Liver (tissue), 9 donors: ENCODE results near the gene H1-8. TPM values are rescaled to one million over a fixed set of nuclear protein-coding genes. Genes with fewer than 3 reads are reported as not detected.

ENCODE experiments used
- DNase-seq: peaks from one replicate; pipeline ENCODE4 v3.0.0-alpha.2; 2017; ENCODE audit warnings: low spot score
- H3K27ac ChIP-seq, 2 donors: one replicate each; pipeline ENCODE4 v1.7.0; 2013; ENCODE audit warnings: inconsistent platforms in 2 of 2, low read length in 2 of 2, control low read depth in 1 of 2, low read depth in 1 of 2, mild to moderate bottlenecking in 1 of 2
- H3K27me3 ChIP-seq, 4 donors: one replicate each; pipeline versions ENCODE4 v1.6.1 to v1.7.0; 2013; ENCODE audit warnings: low read length in 3 of 4, inconsistent platforms in 1 of 4, mild to moderate bottlenecking in 1 of 4, moderate library complexity in 1 of 4; ENCODE audit not compliant: control insufficient read depth in 4 of 4, insufficient read depth in 4 of 4
- H3K36me3 ChIP-seq, 4 donors: one replicate each; pipeline versions ENCODE4 v1.6.1 to v1.7.0; 2013; ENCODE audit warnings: low read length in 3 of 4, mild to moderate bottlenecking in 3 of 4, low read depth in 1 of 4, moderate library complexity in 1 of 4; ENCODE audit not compliant: control insufficient read depth in 4 of 4, insufficient read depth in 3 of 4
- H3K4me1 ChIP-seq, 4 donors: one replicate each; pipeline versions ENCODE4 v1.6.1 to v1.7.0; 2013; ENCODE audit warnings: low read length in 3 of 4, mild to moderate bottlenecking in 3 of 4, moderate library complexity in 1 of 4; ENCODE audit not compliant: control insufficient read depth in 4 of 4, insufficient read depth in 4 of 4
- H3K4me3 ChIP-seq, 3 donors: one replicate each; pipeline versions ENCODE4 v1.6.1 to v1.7.0; 2013; ENCODE audit warnings: low read length in 3 of 3, control low read depth in 1 of 3, low read depth in 1 of 3, mild to moderate bottlenecking in 1 of 3
- H3K9ac ChIP-seq, 2 donors: one replicate each; pipeline ENCODE4 v1.7.0; 2013; ENCODE audit warnings: low read length in 2 of 2, mild to moderate bottlenecking in 2 of 2, moderate library complexity in 2 of 2, control low read depth in 1 of 2, low read depth in 1 of 2
- H3K9me3 ChIP-seq, 4 donors: one replicate each; pipeline versions ENCODE4 v1.6.1 to v1.7.0; 2013; ENCODE audit warnings: low read length in 3 of 4; ENCODE audit not compliant: control insufficient read depth in 4 of 4
- CTCF ChIP-seq: fragments of 150-350 bp; IDR thresholded peaks from 2 replicates; pipeline ENCODE4 v1.5.1; 2017; ENCODE audit warnings: improper control_type of control experiment, low read depth, low read length; ENCODE audit not compliant: missing input control
- EGR1 ChIP-seq, 2 donors: IDR thresholded peaks; 2 replicates each; pipeline ENCODE4 v1.6.1; 2016 to 2018; ENCODE audit warnings: antibody characterized with exemption in 2 of 2, low read depth in 2 of 2
- FOXA1 ChIP-seq: IDR thresholded peaks from 2 replicates; pipeline ENCODE4 v1.6.1; 2016; ENCODE audit warnings: antibody characterized with exemption
- FOXA2 ChIP-seq: IDR thresholded peaks from 2 replicates; pipeline ENCODE4 v1.6.1; 2016; ENCODE audit warnings: antibody characterized with exemption
- GABPA ChIP-seq, 2 donors: IDR thresholded peaks in 1 of 2; conservative IDR thresholded peaks in 1 of 2; 2 replicates each; pipeline ENCODE4 v1.6.1; 2016; ENCODE audit warnings: antibody characterized with exemption in 2 of 2, mild to moderate bottlenecking in 1 of 2, moderate library complexity in 1 of 2
- HNF4A ChIP-seq, 2 donors: conservative IDR thresholded peaks; 2 replicates each; pipeline ENCODE4 v1.6.1; 2016; ENCODE audit warnings: antibody characterized with exemption in 2 of 2, mild to moderate bottlenecking in 2 of 2
- HNF4G ChIP-seq: IDR thresholded peaks from 2 replicates; pipeline ENCODE4 v1.6.1; 2016; ENCODE audit warnings: antibody characterized with exemption
- JUND ChIP-seq, 2 donors: IDR thresholded peaks; 2 replicates each; pipeline ENCODE4 v1.6.1; 2016; ENCODE audit warnings: antibody characterized with exemption in 2 of 2
- NR2F2 ChIP-seq: IDR thresholded peaks from 2 replicates; pipeline ENCODE4 v1.6.1; 2016; ENCODE audit warnings: antibody characterized with exemption
- RAD21 ChIP-seq, 2 donors: IDR thresholded peaks; 2 replicates each; pipeline ENCODE4 v1.6.1; 2016; ENCODE audit warnings: antibody characterized with exemption in 2 of 2, mild to moderate bottlenecking in 2 of 2
- REST ChIP-seq: IDR thresholded peaks from 2 replicates; pipeline ENCODE4 v1.6.1; 2016; ENCODE audit warnings: antibody characterized with exemption, mild to moderate bottlenecking
- RXRA ChIP-seq, 2 donors: IDR thresholded peaks; 2 replicates each; pipeline ENCODE4 v1.6.1; 2017 to 2018; ENCODE audit warnings: antibody characterized with exemption in 2 of 2, mild to moderate bottlenecking in 1 of 2
- SP1 ChIP-seq: IDR thresholded peaks from 2 replicates; pipeline ENCODE4 v1.6.1; 2018; ENCODE audit warnings: antibody characterized with exemption, mild to moderate bottlenecking
- TAF1 ChIP-seq: conservative IDR thresholded peaks from 2 replicates; pipeline ENCODE4 v1.6.1; 2016; ENCODE audit warnings: antibody characterized with exemption, mild to moderate bottlenecking
- YY1 ChIP-seq: IDR thresholded peaks from 2 replicates; pipeline ENCODE4 v1.6.1; 2016; ENCODE audit warnings: antibody characterized with exemption, mild to moderate bottlenecking
- ZBTB33 ChIP-seq: IDR thresholded peaks from 2 replicates; pipeline ENCODE4 v1.6.1; 2016; ENCODE audit warnings: antibody characterized with exemption
- WGBS: extraction: QIAGEN DNeasy Blood & Tissue Kit; methylation state at CpG from one replicate; pipeline ENCODE4 v1.1.7; 2013; 5-methylcytosine and 5-hydroxymethylcytosine counted together
- polyA plus RNA-seq, 2 donors: library from polyadenylated mRNA; stranded (reverse) in 1 of 2; unstranded in 1 of 2; fragments of 200-250 nt in 1 of 2; fragments of >200 nt in 1 of 2; fragmentation: Nextera tagmentation in 1 of 2; extraction: Ambion mirVana in 1 of 2; gene quantifications; one replicate each; pipeline versions ENCODE4 v1.2.1 to v1.2.3, GENCODE V29; 2013 to 2015
- total RNA-seq, 2 donors: library from RNA; depleted of rRNA; stranded (reverse); fragments of >200 nt; gene quantifications; one replicate each; pipeline ENCODE4 v1.2.3, GENCODE V29; 2014
- TF ChIP-seq, protein P1 (sequence below): IDR thresholded peaks from 2 replicates; pipeline ENCODE4 v1.6.1; 2016; ENCODE audit warnings: antibody characterized with exemption
- TF ChIP-seq, protein P2 (sequence below): IDR thresholded peaks from 2 replicates; pipeline ENCODE4 v1.6.1; 2016; ENCODE audit warnings: antibody characterized with exemption
- donor health status: healthy.
- donor health status: healthy.
- donor health status: healthy.
- donor health status: healthy.
- donor health status: healthy.

The H1-8 gene
- total and polyA plus RNA-seq, 4 donors = not detected

- DNase-seq = no peak
- 93% methylated on average over 18 of the region's 18 CpGs for WGBS
- H3K9ac ChIP-seq = no peak overlapping the region
- H3K4me3 ChIP-seq = no peak overlapping the region
- no peaks in the 10 kb centered on the region for H3K27me3 ChIP-seq
- peaks cover 4 to 14% (median 9%) of the 10 kb centered on the region in 4 donors for H3K4me1 ChIP-seq
- H3K9me3 ChIP-seq = no peaks in the 10 kb centered on the region
- TF ChIP-seq CTCF (no peak), RAD21 (IDR thresholded peaks at IDR 0.05) (no peak), FOXA2 (no peak), YY1 (no peak), HNF4A (conservative IDR thresholded peaks at IDR 0.05) (no peak), RXRA (IDR thresholded peaks at IDR 0.05) (no peak), JUND (IDR thresholded peaks at IDR 0.05) (no peak), HNF4G (no peak), FOXA1 (no peak), ZBTB33 (no peak), NR2F2 (no peak), SP1 (no peak)
- TF ChIP-seq, protein P1, sequence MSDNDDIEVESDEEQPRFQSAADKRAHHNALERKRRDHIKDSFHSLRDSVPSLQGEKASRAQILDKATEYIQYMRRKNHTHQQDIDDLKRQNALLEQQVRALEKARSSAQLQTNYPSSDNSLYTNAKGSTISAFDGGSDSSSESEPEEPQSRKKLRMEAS = no peak
- TF ChIP-seq, protein P2, sequence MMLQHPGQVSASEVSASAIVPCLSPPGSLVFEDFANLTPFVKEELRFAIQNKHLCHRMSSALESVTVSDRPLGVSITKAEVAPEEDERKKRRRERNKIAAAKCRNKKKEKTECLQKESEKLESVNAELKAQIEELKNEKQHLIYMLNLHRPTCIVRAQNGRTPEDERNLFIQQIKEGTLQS = no peak
- H3K27ac ChIP-seq = no peak overlapping the region
- no peaks in the 10 kb centered on the region for H3K36me3 ChIP-seq
Observed at GRCh38 chr3:129572603-129573002, 29.6 kb downstream of the H1-8 start.

- DNase-seq = no peak
- H3K4me3 ChIP-seq = no peak overlapping the region
- no peak overlapping the region for H3K27ac ChIP-seq
- peaks cover 4 to 19% (median 11%) of the 10 kb centered on the region in 4 donors for H3K4me1 ChIP-seq
- H3K36me3 ChIP-seq = no peaks in the 10 kb centered on the region
- no peak overlapping the region for H3K9ac ChIP-seq
- TF ChIP-seq HNF4A (conservative IDR thresholded peaks at IDR 0.05) = no peak
- no peak for TF ChIP-seq EGR1 (IDR thresholded peaks at IDR 0.05; ENCODE audit: low read depth in 2 of 2)
- TF ChIP-seq RAD21 (IDR thresholded peaks at IDR 0.05) = no peak
- TF ChIP-seq, protein P1 = no peak
- TF ChIP-seq GABPA (IDR thresholded peaks at IDR 0.05 in 1 of 2, conservative IDR thresholded peaks at IDR 0.05 in 1 of 2) = no peak
- TF ChIP-seq ZBTB33 = no peak
- no peak for TF ChIP-seq TAF1
- TF ChIP-seq SP1 = no peak
- no peak for TF ChIP-seq HNF4G
- no peak for TF ChIP-seq REST
- TF ChIP-seq JUND (IDR thresholded peaks at IDR 0.05) = no peak
- WGBS = 90% methylated on average over 14 of the region's 14 CpGs
- H3K27me3 ChIP-seq = no peaks in the 10 kb centered on the region
- no peaks in the 10 kb centered on the region for H3K9me3 ChIP-seq
Observed at GRCh38 chr3:129573493-129573892, 30.5 kb downstream of the H1-8 start.
